ENCODE measurements around the gene ATAD3C. TPM values are rescaled to one million over a fixed set of nuclear protein-coding genes. Genes with fewer than 3 reads are reported as not detected.
A peak's percentile ranks its signal among the peaks of the same experiment; 100 is the strongest.

ATAD3C gene
- polyA plus RNA-seq, 1 of the 3 experiments (the other 2 are of a cell fraction): 0.38 TPM

- no peaks in the 10 kb centered on the region for H3K36me3 ChIP-seq (replicated peaks in 1 of 2; ENCODE audit: control insufficient read depth in 1 of 2, insufficient read depth in 2 of 2, low read length in 1 of 2)
- WGBS (ENCODE audit: low lambda C conversion rate): 77% methylated on average over 6 of the region's 18 CpGs
- no peak overlapping the region for H2AFZ ChIP-seq (ENCODE audit: low read depth)
- TF ChIP-seq RFX5 (IDR thresholded peaks at IDR 0.05; ENCODE audit: low read length) (no peak), USF2 (IDR thresholded peaks at IDR 0.05; ENCODE audit: borderline replicate concordance, low read depth, low read length) (no peak), FOSL2 (IDR thresholded peaks at IDR 0.05; ENCODE audit: borderline replicate concordance, low read depth) (no peak), FOXJ3 (CRISPR knock-in tag; IDR thresholded peaks at IDR 0.05) (no peak), JUND (IDR thresholded peaks at IDR 0.05) (no peak)
- TF ChIP-seq, protein P1, sequence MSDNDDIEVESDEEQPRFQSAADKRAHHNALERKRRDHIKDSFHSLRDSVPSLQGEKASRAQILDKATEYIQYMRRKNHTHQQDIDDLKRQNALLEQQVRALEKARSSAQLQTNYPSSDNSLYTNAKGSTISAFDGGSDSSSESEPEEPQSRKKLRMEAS (IDR thresholded peaks at IDR 0.05; ENCODE audit: low read depth): no peak
- DNase-seq: no peak
- H3K4me1 ChIP-seq (ENCODE audit: control insufficient read depth in 1 of 2, insufficient read depth in 2 of 2, low read depth in 1 of 2, low read length in 1 of 2): peaks cover 0 to 13% of the 10 kb centered on the region in 2 experiments; a peak in 1 of 4 replicates
- no peak overlapping the region for H3K9ac ChIP-seq
- ChIA-PET CTCF (interaction anchor here (1.3 kb wide), 1 partner anchor 37 kb away, joined by 3 read pairs; no protein-coding TSS in a partner anchor), POLR2A (no interaction called here)
- H3K4me2 ChIP-seq: no peak overlapping the region
- H3K9me2 ChIP-seq: no peaks in the 10 kb centered on the region
- no peak overlapping the region for H3K4me3 ChIP-seq (ENCODE audit: low read depth in 2 of 2, low read length in 1 of 2)
- no peaks in the 10 kb centered on the region for H3K79me2 ChIP-seq (ENCODE audit: insufficient read depth)
- H3K27ac ChIP-seq (ENCODE audit: low read depth in 2 of 2, low read length in 1 of 2): peak overlapping the region in 1 of 2 experiments; percentile 48; a peak in 1 of 4 replicates
- no peaks in the 10 kb centered on the region for H3K9me3 ChIP-seq
- H3F3A ChIP-seq (replicated peaks; ENCODE audit: insufficient read depth): no peaks in the 10 kb centered on the region
- no peaks in the 10 kb centered on the region for H3K27me3 ChIP-seq (ENCODE audit: insufficient read depth)
- no peaks in the 10 kb centered on the region for H4K20me1 ChIP-seq (ENCODE audit: insufficient read depth)
Observed at GRCh38 chr1:1461721-1462317, 12.3 kb downstream of the ATAD3C start.

DNA sequence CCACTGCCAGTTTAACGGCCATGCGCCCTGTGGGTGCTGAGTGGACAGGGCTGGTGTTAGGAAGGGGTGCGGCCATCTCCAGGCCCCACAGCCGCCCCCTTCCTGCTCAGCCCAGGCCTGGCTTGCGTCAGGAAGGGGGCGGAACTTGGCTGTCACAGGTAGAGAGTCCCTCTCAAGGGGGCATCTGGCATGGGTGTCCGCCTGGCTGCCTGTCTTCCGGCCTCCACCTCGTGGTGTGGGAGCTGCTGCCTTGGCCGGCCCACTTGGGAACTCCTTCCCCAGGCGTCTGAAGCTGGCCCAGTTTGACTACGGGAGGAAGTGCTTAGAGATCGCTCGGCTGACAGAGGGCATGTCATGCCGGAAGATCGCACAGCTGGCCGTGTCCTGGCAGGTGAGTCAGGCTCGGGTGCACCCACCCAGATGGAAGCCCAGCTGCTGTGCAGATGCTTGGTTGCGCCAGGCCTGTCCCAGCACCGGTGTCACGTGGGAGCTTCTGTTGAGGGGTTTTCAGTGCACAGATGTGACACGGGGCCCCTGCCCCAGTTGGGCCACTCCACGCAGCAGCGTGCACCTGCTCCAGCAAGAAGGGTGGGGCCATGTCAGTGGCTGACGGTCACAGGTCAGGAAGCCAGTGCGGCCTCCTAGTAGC is 13.0 kb downstream of the ATAD3C start:
- H3K4me1 ChIP-seq (ENCODE audit: control insufficient read depth in 1 of 2, insufficient read depth in 2 of 2, low read depth in 1 of 2, low read length in 1 of 2): peaks cover 0 to 13% of the 10 kb centered on the region in 2 experiments; a peak in 1 of 4 replicates
- H3K36me3 ChIP-seq (replicated peaks in 1 of 2; ENCODE audit: control insufficient read depth in 1 of 2, insufficient read depth in 2 of 2, low read length in 1 of 2): no peaks in the 10 kb centered on the region
- no peak overlapping the region for H3K9ac ChIP-seq
- H3K4me3 ChIP-seq (ENCODE audit: low read depth in 2 of 2, low read length in 1 of 2): no peak overlapping the region
- TF ChIP-seq MEF2A (IDR thresholded peaks at IDR 0.05; ENCODE audit: borderline replicate concordance, low read depth): no peak
- no peak for TF ChIP-seq FOXM1 (IDR thresholded peaks at IDR 0.05; ENCODE audit: low read depth)
- TF ChIP-seq MXI1 (IDR thresholded peaks at IDR 0.05; ENCODE audit: low read depth, low read length): peak; percentile 34; the same call in 1 of the 2 replicates
- TF ChIP-seq RFX5 (IDR thresholded peaks at IDR 0.05; ENCODE audit: low read length): no peak
- TF ChIP-seq, protein P2, sequence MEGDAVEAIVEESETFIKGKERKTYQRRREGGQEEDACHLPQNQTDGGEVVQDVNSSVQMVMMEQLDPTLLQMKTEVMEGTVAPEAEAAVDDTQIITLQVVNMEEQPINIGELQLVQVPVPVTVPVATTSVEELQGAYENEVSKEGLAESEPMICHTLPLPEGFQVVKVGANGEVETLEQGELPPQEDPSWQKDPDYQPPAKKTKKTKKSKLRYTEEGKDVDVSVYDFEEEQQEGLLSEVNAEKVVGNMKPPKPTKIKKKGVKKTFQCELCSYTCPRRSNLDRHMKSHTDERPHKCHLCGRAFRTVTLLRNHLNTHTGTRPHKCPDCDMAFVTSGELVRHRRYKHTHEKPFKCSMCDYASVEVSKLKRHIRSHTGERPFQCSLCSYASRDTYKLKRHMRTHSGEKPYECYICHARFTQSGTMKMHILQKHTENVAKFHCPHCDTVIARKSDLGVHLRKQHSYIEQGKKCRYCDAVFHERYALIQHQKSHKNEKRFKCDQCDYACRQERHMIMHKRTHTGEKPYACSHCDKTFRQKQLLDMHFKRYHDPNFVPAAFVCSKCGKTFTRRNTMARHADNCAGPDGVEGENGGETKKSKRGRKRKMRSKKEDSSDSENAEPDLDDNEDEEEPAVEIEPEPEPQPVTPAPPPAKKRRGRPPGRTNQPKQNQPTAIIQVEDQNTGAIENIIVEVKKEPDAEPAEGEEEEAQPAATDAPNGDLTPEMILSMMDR (IDR thresholded peaks at IDR 0.05): no peak
- H4K20me1 ChIP-seq (ENCODE audit: insufficient read depth): no peaks in the 10 kb centered on the region
- POLR2A ChIA-PET: no interaction called here
- H3K27ac ChIP-seq (ENCODE audit: low read depth in 2 of 2, low read length in 1 of 2): peak overlapping the region in 1 of 2 experiments; percentile 48; a peak in 1 of 4 replicates
- H2AFZ ChIP-seq (ENCODE audit: low read depth): no peak overlapping the region
- H3K79me2 ChIP-seq (ENCODE audit: insufficient read depth): no peaks in the 10 kb centered on the region
- no peaks in the 10 kb centered on the region for H3F3A ChIP-seq (replicated peaks; ENCODE audit: insufficient read depth)
- DNase-seq: peak; percentile 85
- CTCF ChIA-PET: interaction anchor here (0.8 to 1.3 kb wide), 2 partner anchors 37 to 42 kb away, joined by 3 to 4 read pairs; no protein-coding TSS in a partner anchor
- H3K4me2 ChIP-seq: no peak overlapping the region
- WGBS (ENCODE audit: low lambda C conversion rate): 69% methylated on average over 3 of the region's 26 CpGs
- H3K27me3 ChIP-seq (ENCODE audit: insufficient read depth): no peaks in the 10 kb centered on the region
- H3K9me2 ChIP-seq: no peaks in the 10 kb centered on the region
- no peaks in the 10 kb centered on the region for H3K9me3 ChIP-seq

Data from SK-N-SH (cell line).